Measurements from ENCODE around the gene ELK1. TPM values are rescaled to one million over a fixed set of nuclear protein-coding genes. Genes with fewer than 3 reads are reported as not detected.

Gene ELK1
- total and polyA plus RNA-seq, 2 of the 8 experiments (the other 6 are each of a cell fraction or from before 2014, with no cell fraction given), result 31.9 to 42.2 TPM

GRCh38 chrX:47634871-47635575 is 15.3 kb downstream of the ELK1 start:
- Histone ChIP-seq H3K79me2 (ENCODE audit: control insufficient read depth in 1 of 2, insufficient read depth in 2 of 2, low read length in 2 of 2) (no peaks in the 10 kb centered on the region), H3K4me1 (replicated peaks in 1 of 4; ENCODE audit: control insufficient read depth in 3 of 4, insufficient read depth in 4 of 4, low read length in 3 of 4) (peaks cover 0 to 3% (median 0%) of the 10 kb centered on the region in 4 experiments; a peak in 2 of 7 replicates), H3K27me3 (replicated peaks in 1 of 4; ENCODE audit: control insufficient read depth in 3 of 4, extremely low read depth in 1 of 4, insufficient read depth in 3 of 4, low read length in 3 of 4) (no peaks in the 10 kb centered on the region), H4K5ac (ENCODE audit: insufficient read length, low read depth, low read length) (no peak overlapping the region), H2BK120ac (replicated peaks; ENCODE audit: low read depth, low read length) (no peak overlapping the region), H2BK15ac (ENCODE audit: low read length) (no peak overlapping the region), H2AK5ac (ENCODE audit: low read depth, low read length) (no peak overlapping the region), H3K4me3 (ENCODE audit: extremely low read depth in 1 of 4, insufficient read depth in 2 of 4, low read depth in 3 of 4, low read length in 4 of 4) (no peak overlapping the region), H3K23me2 (ENCODE audit: low read depth, low read length) (no peaks in the 10 kb centered on the region; the same call in 1 of the 2 replicates), H4K91ac (replicated peaks; ENCODE audit: insufficient read length, low read length) (no peak overlapping the region), H3K27ac (ENCODE audit: low read depth, low read length) (no peak overlapping the region), H2BK12ac (ENCODE audit: low read depth, low read length) (no peak overlapping the region), H4K20me1 (replicated peaks in 1 of 2; ENCODE audit: control insufficient read depth in 1 of 2, insufficient read depth in 2 of 2, low read length in 2 of 2) (no peaks in the 10 kb centered on the region), H3K9me3 (ENCODE audit: insufficient read depth in 2 of 2, low read depth in 1 of 2, low read length in 1 of 2) (no peaks in the 10 kb centered on the region), H3K36me3 (ENCODE audit: control insufficient read depth in 2 of 4, insufficient read depth in 4 of 4, low read length in 3 of 4) (peaks cover 0 to 24% (median 13%) of the 10 kb centered on the region in 4 experiments; a peak in 5 of 8 replicates), H3K14ac (ENCODE audit: insufficient read length) (no peak overlapping the region), H3K79me1 (ENCODE audit: low read depth, low read length) (no peaks in the 10 kb centered on the region), H2BK5ac (ENCODE audit: low read depth, low read length) (no peak overlapping the region), H3K56ac (replicated peaks; ENCODE audit: insufficient read length, low read depth, low read length) (no peak overlapping the region), H3K23ac (ENCODE audit: insufficient read length) (no peak overlapping the region), H4K8ac (ENCODE audit: extremely low read depth, insufficient read depth, low read length) (no peak overlapping the region), H3K9ac (replicated peaks in 1 of 4; ENCODE audit: extremely low read depth in 1 of 4, low read depth in 3 of 4, low read length in 3 of 4) (no peak overlapping the region; a peak in 1 of 7 replicates), H2AFZ (ENCODE audit: low read length) (no peak overlapping the region), H3K4ac (replicated peaks; ENCODE audit: insufficient read length, low read depth, low read length) (no peak overlapping the region), H2BK20ac (ENCODE audit: low read length) (no peak overlapping the region), H3K18ac (ENCODE audit: extremely low read depth, low read length) (no peak overlapping the region), H3K4me2 (ENCODE audit: insufficient read depth in 1 of 2, low read depth in 2 of 2, low read length in 2 of 2) (no peak overlapping the region)
- TF ChIP-seq ATF3 (IDR thresholded peaks at IDR 0.05; ENCODE audit: insufficient read depth, low read depth, low read length) (no peak), GTF2F1 (IDR thresholded peaks at IDR 0.05; ENCODE audit: borderline replicate concordance, low read depth, low read length) (no peak), EZH2 (IDR thresholded peaks at IDR 0.05; ENCODE audit: low read depth, low read length, severe bottlenecking) (no peak), CHD2 (IDR thresholded peaks at IDR 0.05; ENCODE audit: low read length) (no peak)
- 96 to 100% methylated on average over 3 to 16 of the region's 16 CpGs for WGBS, 2 experiments (ENCODE audit: extremely low coverage in 1 of 2, insufficient coverage in 1 of 2, insufficient read length in 1 of 2, insufficient replicate concordance in 2 of 2, low coverage in 1 of 2, low lambda C conversion rate in 2 of 2, missing lambda C conversion rate in 1 of 2)
- ChIA-PET CTCF (ENCODE audit: partially characterized antibody) (interaction anchor here (2.9 kb wide), 1 partner anchor 9 kb away, joined by 15 read pairs; no protein-coding TSS in a partner anchor), POLR2A (ENCODE audit: partially characterized antibody) (interaction anchor here (0.7 to 1.1 kb wide), 2 partner anchors 11 to 1089 kb away, joined by 3 read pairs; no protein-coding TSS in a partner anchor)
- FAIRE-seq (no peak), DNase-seq (ENCODE audit: low read depth in 1 of 2, low spot score in 2 of 2) (no peak)

Measured in H1 (cell line).